ENCODE measurements around the gene AGO1. TPM values are rescaled to one million over a fixed set of nuclear protein-coding genes. Genes with fewer than 3 reads are reported as not detected.
"Not testable (repeated sequence)": the region's sequence is repeated elsewhere in the genome, so short reads cannot be mapped to it uniquely, and the experiment has no call there.

AGO1 gene
- total RNA-seq, 2 experiments from 2014 or later, result 28.8 TPM

- ChIA-PET CTCF (no interaction called here), POLR2A (no interaction called here)
- H3K9me3 Mint-ChIP-seq, result no peaks in the 10 kb centered on the region
- intact Hi-C loops (cut with micrococcal nuclease), result no loop called here
- H3K36me3 Mint-ChIP-seq, result peaks cover 11% of the 10 kb centered on the region
- no peak for DNase-seq
- no peaks in the 10 kb centered on the region for H3K4me1 Mint-ChIP-seq (ENCODE audit: low read depth)
- H3K27me3 Mint-ChIP-seq, result no peaks in the 10 kb centered on the region
- H3K27ac Mint-ChIP-seq, result no peak overlapping the region
- H3K4me3 Mint-ChIP-seq, result no peak overlapping the region
Measured at GRCh38 chr1:35852241-35852640, 30.8 kb upstream of the AGO1 start.

GRCh38 chr1:35854989-35855700 lies 27.9 kb upstream of the AGO1 start:
- Mint-ChIP-seq H3K27me3 (no peaks in the 10 kb centered on the region), H3K27ac (no peak overlapping the region), H3K36me3 (peaks cover 9% of the 10 kb centered on the region), H3K4me1 (ENCODE audit: low read depth) (no peaks in the 10 kb centered on the region), H3K4me3 (no peak overlapping the region), H3K9me3 (no peaks in the 10 kb centered on the region)
- CTCF ChIA-PET, result no interaction called here
- POLR2A ChIA-PET, result no interaction called here
- DNase-seq, result no peak
- intact Hi-C loops (cut with micrococcal nuclease), result no loop called here

GRCh38 chr1:35856964-35857363 lies 26.0 kb upstream of the AGO1 start:
- no peak overlapping the region for H3K27ac Mint-ChIP-seq
- intact Hi-C loops (cut with micrococcal nuclease), result no loop called here
- ChIA-PET POLR2A (interaction anchor here (0.6 kb wide), 1 partner anchor 129 kb away, joined by 3 read pairs; no protein-coding TSS in a partner anchor), CTCF (no interaction called here)
- H3K4me3 Mint-ChIP-seq, result no peak overlapping the region
- no peaks in the 10 kb centered on the region for H3K4me1 Mint-ChIP-seq (ENCODE audit: low read depth)
- peaks cover 5% of the 10 kb centered on the region for H3K36me3 Mint-ChIP-seq
- H3K27me3 Mint-ChIP-seq, result no peaks in the 10 kb centered on the region
- DNase-seq, result no peak
- H3K9me3 Mint-ChIP-seq, result no peaks in the 10 kb centered on the region

- no peaks in the 10 kb centered on the region for H3K9me3 Mint-ChIP-seq
- intact Hi-C loops (cut with micrococcal nuclease), result no loop called here
- H3K27ac Mint-ChIP-seq, result no peak overlapping the region
- POLR2A ChIA-PET, result no interaction called here
- CTCF ChIA-PET, result no interaction called here
- H3K4me3 Mint-ChIP-seq, result no peak overlapping the region
- no peaks in the 10 kb centered on the region for H3K27me3 Mint-ChIP-seq
- no peaks in the 10 kb centered on the region for H3K4me1 Mint-ChIP-seq (ENCODE audit: low read depth)
- H3K36me3 Mint-ChIP-seq, result peaks cover 5% of the 10 kb centered on the region
- DNase-seq, result no peak
Measured at GRCh38 chr1:35857830-35858229, 25.2 kb upstream of the AGO1 start.

- ChIA-PET POLR2A (no interaction called here), CTCF (interaction anchor here (1.4 kb wide), 1 partner anchor 93 kb away, joined by 3 read pairs; no protein-coding TSS in a partner anchor)
- Mint-ChIP-seq H3K27me3 (no peaks in the 10 kb centered on the region), H3K9me3 (no peaks in the 10 kb centered on the region), H3K27ac (no peak overlapping the region), H3K4me3 (no peak overlapping the region), H3K4me1 (ENCODE audit: low read depth) (no peaks in the 10 kb centered on the region), H3K36me3 (no peaks in the 10 kb centered on the region)
- intact Hi-C loops (cut with micrococcal nuclease), result no loop called here
- DNase-seq, result no peak
Measured at GRCh38 chr1:35860696-35861095, 22.3 kb upstream of the AGO1 start.

- POLR2A ChIA-PET, result no interaction called here
Measured at GRCh38 chr1:35863136-35863535, 19.9 kb upstream of the AGO1 start.

GRCh38 chr1:35863881-35864625 lies 19.0 kb upstream of the AGO1 start:
- no peak overlapping the region for H3K27ac Mint-ChIP-seq
- H3K36me3 Mint-ChIP-seq, result no peaks in the 10 kb centered on the region
- intact Hi-C loops (cut with micrococcal nuclease), result no loop called here
- H3K4me3 Mint-ChIP-seq, result no peak overlapping the region
- no peaks in the 10 kb centered on the region for H3K4me1 Mint-ChIP-seq (ENCODE audit: low read depth)
- H3K27me3 Mint-ChIP-seq, result no peaks in the 10 kb centered on the region
- POLR2A ChIA-PET, result no interaction called here
- no peaks in the 10 kb centered on the region for H3K9me3 Mint-ChIP-seq
- DNase-seq, result no peak
- CTCF ChIA-PET, result no interaction called here

More at GRCh38 chr1:35863136-35863535, 19.9 kb upstream of the AGO1 start:
- no peak for DNase-seq
- intact Hi-C loops (cut with micrococcal nuclease), result no loop called here
- Mint-ChIP-seq H3K4me3 (no peak overlapping the region), H3K27me3 (no peaks in the 10 kb centered on the region), H3K4me1 (ENCODE audit: low read depth) (no peaks in the 10 kb centered on the region), H3K9me3 (no peaks in the 10 kb centered on the region), H3K36me3 (no peaks in the 10 kb centered on the region), H3K27ac (no peak overlapping the region)
- CTCF ChIA-PET, result no interaction called here

GRCh38 chr1:35864813-35865212 lies 18.2 kb upstream of the AGO1 start:
- ChIA-PET CTCF (no interaction called here), POLR2A (no interaction called here)
- Mint-ChIP-seq H3K4me3 (no peak overlapping the region), H3K9me3 (no peaks in the 10 kb centered on the region), H3K36me3 (no peaks in the 10 kb centered on the region), H3K27ac (no peak overlapping the region), H3K4me1 (ENCODE audit: low read depth) (no peaks in the 10 kb centered on the region), H3K27me3 (no peaks in the 10 kb centered on the region)
- intact Hi-C loops (cut with micrococcal nuclease), result no loop called here
- DNase-seq, result no peak

- Mint-ChIP-seq H3K36me3 (no peaks in the 10 kb centered on the region), H3K27me3 (no peaks in the 10 kb centered on the region), H3K27ac (no peak overlapping the region), H3K9me3 (no peaks in the 10 kb centered on the region), H3K4me3 (no peak overlapping the region), H3K4me1 (ENCODE audit: low read depth) (no peaks in the 10 kb centered on the region)
- CTCF ChIA-PET, result interaction anchor here (1.8 kb wide), 1 partner anchor 15 kb away, joined by 5 read pairs; no protein-coding TSS in a partner anchor
- DNase-seq, result no peak
- intact Hi-C loops (cut with micrococcal nuclease), result no loop called here
- POLR2A ChIA-PET, result no interaction called here
Measured at GRCh38 chr1:35866991-35867390, 16.0 kb upstream of the AGO1 start.

GRCh38 chr1:35869245-35869950 lies 13.6 kb upstream of the AGO1 start:
- CTCF ChIA-PET, result interaction anchor here (0.6 kb wide), 1 partner anchor 577 kb away, joined by 4 read pairs; no protein-coding TSS in a partner anchor
- intact Hi-C loops (cut with micrococcal nuclease); H3K9me3 Mint-ChIP-seq; POLR2A ChIA-PET; H3K4me1 Mint-ChIP-seq (ENCODE audit: low read depth); H3K27me3 Mint-ChIP-seq; H3K4me3 Mint-ChIP-seq; H3K36me3 Mint-ChIP-seq; DNase-seq; H3K27ac Mint-ChIP-seq: not testable (repeated sequence)

- POLR2A ChIA-PET, result no interaction called here
- Mint-ChIP-seq H3K9me3 (no peaks in the 10 kb centered on the region), H3K27me3 (no peaks in the 10 kb centered on the region), H3K4me3 (no peak overlapping the region), H3K4me1 (ENCODE audit: low read depth) (no peaks in the 10 kb centered on the region), H3K27ac (no peak overlapping the region), H3K36me3 (no peaks in the 10 kb centered on the region)
- no peak for DNase-seq
- intact Hi-C loops (cut with micrococcal nuclease), result no loop called here
- CTCF ChIA-PET, result no interaction called here
Measured at GRCh38 chr1:35870651-35871309, 12.2 kb upstream of the AGO1 start.

GRCh38 chr1:35873243-35873750 lies 9.7 kb upstream of the AGO1 start:
- no peaks in the 10 kb centered on the region for H3K27me3 Mint-ChIP-seq
- no peaks in the 10 kb centered on the region for H3K36me3 Mint-ChIP-seq
- H3K4me3 Mint-ChIP-seq, result no peak overlapping the region

More at GRCh38 chr1:35873243-35873750, 9.7 kb upstream of the AGO1 start:
- DNase-seq, result no peak
- POLR2A ChIA-PET, result no interaction called here
- H3K9me3 Mint-ChIP-seq, result no peaks in the 10 kb centered on the region
- CTCF ChIA-PET, result interaction anchor here (2.9 kb wide), 1 partner anchor 10 kb away, joined by 14 read pairs; the partner anchor contains the start of gene AGO1
- intact Hi-C loops (cut with micrococcal nuclease), result no loop called here
- no peaks in the 10 kb centered on the region for H3K4me1 Mint-ChIP-seq (ENCODE audit: low read depth)
- no peak overlapping the region for H3K27ac Mint-ChIP-seq

Measured in activated CD4-positive, alpha-beta memory T cell treated with anti-CD3 and anti-CD28 coated beads for 36 hours (primary cell).